WTC11 (cell line): Measurements from ENCODE around the gene PRKCB. TPM values are rescaled to one million over a fixed set of nuclear protein-coding genes. Genes with fewer than 3 reads are reported as not detected.

Experiments used
- ATAC-seq: fragments of 200-7000 bp; cut with Tn5 transposase; 2 replicates; pipeline ENCODE4 v1.10.0; 2021; ENCODE audit warnings: mild to moderate bottlenecking, moderate library complexity
- CTCF ChIA-PET: fragments of 300-600 bp; sonication (Branson Sonifier 250); formaldehyde crosslinking; loops from one replicate; lab custom pipeline; 2021; ENCODE audit warnings: antibody characterized with exemption; lab: Charles Lee
- POLR2A ChIA-PET: fragments of 350-600 bp; sonication (Branson Sonifier 250); formaldehyde crosslinking; loops from one replicate; lab custom pipeline; 2021; ENCODE audit warnings: antibody characterized with exemption; lab: Charles Lee
- DNase-seq: peaks from one replicate; pipeline ENCODE4 v3.0.0; 2021; ENCODE audit warnings: low spot score
- H3K27ac Mint-ChIP-seq: 2 replicates; pipeline ENCODE4 v1.8.0; 2021; ENCODE audit warnings: mixed read lengths
- H3K27me3 Mint-ChIP-seq: 2 replicates; pipeline ENCODE4 v1.8.0; 2021; ENCODE audit warnings: low read depth, mild to moderate bottlenecking, moderate library complexity, mixed read lengths
- H3K36me3 Mint-ChIP-seq: 2 replicates; pipeline ENCODE4 v1.8.0; 2021; ENCODE audit warnings: mixed read lengths
- H3K4me1 Mint-ChIP-seq: 2 replicates; pipeline ENCODE4 v1.8.0; 2022; ENCODE audit warnings: mixed read lengths
- H3K4me3 Mint-ChIP-seq: 2 replicates; pipeline ENCODE4 v1.8.0; 2021; ENCODE audit warnings: mild to moderate bottlenecking, moderate library complexity, mixed read lengths
- H3K9me3 Mint-ChIP-seq: 2 replicates; pipeline ENCODE4 v1.8.0; 2021; ENCODE audit warnings: mixed read lengths
- ESRRA ChIP-seq: sonication (generic); formaldehyde crosslinking; IDR thresholded peaks from 2 replicates; pipeline ENCODE4 v1.8.1; 2022; ENCODE audit warnings: mild to moderate bottlenecking, missing genetic modification reagents, borderline replicate concordance
- FOXK1 ChIP-seq: sonication (generic); formaldehyde crosslinking; IDR thresholded peaks from 2 replicates; pipeline ENCODE4 v1.8.0; 2022; ENCODE audit warnings: mild to moderate bottlenecking, moderate library complexity, missing genetic modification reagents
- GRHL2 ChIP-seq: fragments of 250-450 bp; sonication (Bioruptor Pico); IDR thresholded peaks from 2 replicates; pipeline ENCODE4 v1.8.0; 2022; ENCODE audit warnings: mild to moderate bottlenecking, moderate library complexity; ENCODE audit not compliant: insufficient replicate concordance, severe bottlenecking
- NFYB ChIP-seq: sonication (generic); formaldehyde crosslinking; conservative IDR thresholded peaks from 2 replicates; pipeline ENCODE4 v1.8.0; 2022; ENCODE audit warnings: low read depth, missing genetic modification reagents
- OVOL2 ChIP-seq: fragments of 250-450 bp; sonication (Bioruptor Pico); IDR thresholded peaks from 2 replicates; pipeline ENCODE4 v1.9.0; 2021; ENCODE audit warnings: mild to moderate bottlenecking, borderline replicate concordance
- TEAD1 ChIP-seq: sonication (generic); formaldehyde crosslinking; IDR thresholded peaks from 2 replicates; pipeline ENCODE4 v1.8.0; 2022; ENCODE audit warnings: mild to moderate bottlenecking, missing genetic modification reagents
- ZBTB21 ChIP-seq: sonication (generic); formaldehyde crosslinking; IDR thresholded peaks from 2 replicates; pipeline ENCODE4 v1.8.1; 2023; ENCODE audit warnings: mild to moderate bottlenecking, missing genetic modification reagents, borderline replicate concordance
- ZNF263 ChIP-seq: sonication (generic); formaldehyde crosslinking; IDR thresholded peaks from 2 replicates; pipeline ENCODE4 v1.8.1; 2022; ENCODE audit warnings: low read depth, mild to moderate bottlenecking, moderate library complexity, missing genetic modification reagents
- total RNA-seq: library from RNA; stranded (reverse); gene quantifications from 3 replicates; pipeline ENCODE4 v1.2.3, GENCODE V29; 2021
- TF ChIP-seq, protein P1 (sequence below): sonication (generic); formaldehyde crosslinking; IDR thresholded peaks from 2 replicates; pipeline ENCODE4 v1.8.0; 2023; ENCODE audit warnings: missing genetic modification reagents, mild to moderate bottlenecking, borderline replicate concordance
- TF ChIP-seq, protein P2 (sequence below): sonication (generic); formaldehyde crosslinking; IDR thresholded peaks from 2 replicates; pipeline ENCODE4 v1.8.1; 2022; ENCODE audit warnings: low read depth, mild to moderate bottlenecking, moderate library complexity, missing genetic modification reagents, borderline replicate concordance
- TF ChIP-seq, protein P3 (sequence below): fragments of 250-450 bp; sonication (Bioruptor Pico); IDR thresholded peaks from 2 replicates; pipeline ENCODE4 v1.9.0; 2021; ENCODE audit warnings: mild to moderate bottlenecking
- TF ChIP-seq, protein P4 (sequence below): sonication (generic); formaldehyde crosslinking; IDR thresholded peaks from 2 replicates; pipeline ENCODE4 v1.8.0; 2023; ENCODE audit warnings: missing genetic modification reagents
- TF ChIP-seq, protein P5 (sequence below): sonication (generic); formaldehyde crosslinking; IDR thresholded peaks from 2 replicates; pipeline ENCODE4 v1.8.1; 2022; ENCODE audit warnings: low read depth, missing genetic modification reagents, borderline replicate concordance
- TF ChIP-seq, protein P6 (sequence below): sonication (generic); formaldehyde crosslinking; IDR thresholded peaks from 2 replicates; pipeline ENCODE4 v1.8.0; 2022; ENCODE audit warnings: mild to moderate bottlenecking, missing genetic modification reagents
- TF ChIP-seq, protein P7 (sequence below): sonication (generic); formaldehyde crosslinking; conservative IDR thresholded peaks from 2 replicates; pipeline ENCODE4 v1.8.1; 2023; ENCODE audit warnings: mild to moderate bottlenecking, low read depth, missing genetic modification reagents, moderate library complexity

PRKCB gene
- total RNA-seq, 1 experiment from 2014 or later: 6.9 TPM

DNA sequence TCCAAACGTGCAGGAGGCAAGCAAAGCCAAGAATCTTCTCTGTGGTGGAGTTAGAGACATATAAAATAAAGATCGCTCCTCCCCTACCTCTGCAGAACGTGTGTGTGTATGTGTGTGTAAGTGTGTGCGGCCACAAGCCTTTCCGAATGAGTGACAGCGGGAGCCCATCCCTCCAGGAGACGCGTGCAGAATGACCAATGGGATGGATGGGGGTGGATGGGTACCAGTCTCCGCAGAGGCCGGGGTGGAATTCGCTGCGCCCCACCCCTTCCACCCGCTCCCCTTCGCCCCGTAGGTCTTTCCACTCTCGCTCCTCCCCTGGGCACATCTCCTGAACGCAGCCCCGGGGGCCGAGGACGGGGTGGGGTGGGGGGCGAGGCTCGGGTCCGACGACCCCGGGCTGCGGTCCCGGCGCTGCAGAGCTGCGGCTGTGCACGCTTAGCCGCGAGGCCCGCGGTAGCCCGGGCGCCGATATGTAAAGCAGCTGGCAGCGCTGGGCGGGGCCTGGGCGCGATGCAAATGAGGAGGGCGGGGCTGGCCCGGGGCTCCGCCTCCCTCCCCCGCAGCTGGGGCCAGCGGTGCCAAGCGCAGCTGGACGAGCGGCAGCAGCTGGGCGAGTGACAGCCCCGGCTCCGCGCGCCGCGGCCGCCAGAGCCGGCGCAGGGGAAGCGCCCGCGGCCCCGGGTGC lies at the start of gene PRKCB (continued):
- TF ChIP-seq, protein P1, sequence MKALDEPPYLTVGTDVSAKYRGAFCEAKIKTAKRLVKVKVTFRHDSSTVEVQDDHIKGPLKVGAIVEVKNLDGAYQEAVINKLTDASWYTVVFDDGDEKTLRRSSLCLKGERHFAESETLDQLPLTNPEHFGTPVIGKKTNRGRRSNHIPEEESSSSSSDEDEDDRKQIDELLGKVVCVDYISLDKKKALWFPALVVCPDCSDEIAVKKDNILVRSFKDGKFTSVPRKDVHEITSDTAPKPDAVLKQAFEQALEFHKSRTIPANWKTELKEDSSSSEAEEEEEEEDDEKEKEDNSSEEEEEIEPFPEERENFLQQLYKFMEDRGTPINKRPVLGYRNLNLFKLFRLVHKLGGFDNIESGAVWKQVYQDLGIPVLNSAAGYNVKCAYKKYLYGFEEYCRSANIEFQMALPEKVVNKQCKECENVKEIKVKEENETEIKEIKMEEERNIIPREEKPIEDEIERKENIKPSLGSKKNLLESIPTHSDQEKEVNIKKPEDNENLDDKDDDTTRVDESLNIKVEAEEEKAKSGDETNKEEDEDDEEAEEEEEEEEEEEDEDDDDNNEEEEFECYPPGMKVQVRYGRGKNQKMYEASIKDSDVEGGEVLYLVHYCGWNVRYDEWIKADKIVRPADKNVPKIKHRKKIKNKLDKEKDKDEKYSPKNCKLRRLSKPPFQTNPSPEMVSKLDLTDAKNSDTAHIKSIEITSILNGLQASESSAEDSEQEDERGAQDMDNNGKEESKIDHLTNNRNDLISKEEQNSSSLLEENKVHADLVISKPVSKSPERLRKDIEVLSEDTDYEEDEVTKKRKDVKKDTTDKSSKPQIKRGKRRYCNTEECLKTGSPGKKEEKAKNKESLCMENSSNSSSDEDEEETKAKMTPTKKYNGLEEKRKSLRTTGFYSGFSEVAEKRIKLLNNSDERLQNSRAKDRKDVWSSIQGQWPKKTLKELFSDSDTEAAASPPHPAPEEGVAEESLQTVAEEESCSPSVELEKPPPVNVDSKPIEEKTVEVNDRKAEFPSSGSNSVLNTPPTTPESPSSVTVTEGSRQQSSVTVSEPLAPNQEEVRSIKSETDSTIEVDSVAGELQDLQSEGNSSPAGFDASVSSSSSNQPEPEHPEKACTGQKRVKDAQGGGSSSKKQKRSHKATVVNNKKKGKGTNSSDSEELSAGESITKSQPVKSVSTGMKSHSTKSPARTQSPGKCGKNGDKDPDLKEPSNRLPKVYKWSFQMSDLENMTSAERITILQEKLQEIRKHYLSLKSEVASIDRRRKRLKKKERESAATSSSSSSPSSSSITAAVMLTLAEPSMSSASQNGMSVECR: no peak
- peak; percentile 57 for TF ChIP-seq NFYB (CRISPR knock-in tag)

DNA sequence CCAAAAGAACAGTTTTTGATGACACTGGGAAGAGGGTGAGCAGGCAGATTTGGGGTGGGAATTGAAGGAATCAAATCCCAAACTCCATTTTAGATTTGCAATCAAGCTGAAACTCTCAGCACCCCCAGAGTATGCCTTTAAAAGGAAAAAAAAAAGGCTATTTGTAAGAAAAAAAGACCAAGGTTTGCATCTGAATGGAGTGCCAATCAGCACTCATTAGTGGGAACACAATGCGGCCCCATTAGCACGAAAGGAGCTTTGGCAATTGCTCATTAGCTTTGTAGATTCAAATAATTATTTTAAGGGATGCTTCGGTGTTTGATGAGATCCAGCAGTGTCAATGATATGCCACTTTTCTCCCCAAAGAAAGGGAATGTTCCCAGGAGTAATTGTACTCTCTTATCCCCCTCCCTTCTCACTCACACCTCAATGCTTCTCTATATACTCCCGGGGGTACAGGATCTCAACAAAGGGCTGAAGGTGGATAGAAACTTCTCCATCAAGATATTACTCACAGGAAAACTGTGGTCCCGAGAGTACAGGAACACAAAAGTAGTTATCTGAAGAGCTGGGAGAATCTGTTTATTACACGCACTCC lies 48.7 kb upstream of the PRKCB start:
- Mint-ChIP-seq H3K27ac (peak overlapping the region; percentile 73), H3K4me3 (peak overlapping the region; percentile 26), H3K36me3 (peaks cover 6% of the 10 kb centered on the region; the same call in 1 of the 2 replicates), H3K4me1 (peaks cover 54% of the 10 kb centered on the region), H3K27me3 (peaks cover 82% of the 10 kb centered on the region), H3K9me3 (peaks cover 10% of the 10 kb centered on the region)
- DNase-seq (peak; percentile 30), ATAC-seq (peak; percentile 83)
- TF ChIP-seq, protein P2, sequence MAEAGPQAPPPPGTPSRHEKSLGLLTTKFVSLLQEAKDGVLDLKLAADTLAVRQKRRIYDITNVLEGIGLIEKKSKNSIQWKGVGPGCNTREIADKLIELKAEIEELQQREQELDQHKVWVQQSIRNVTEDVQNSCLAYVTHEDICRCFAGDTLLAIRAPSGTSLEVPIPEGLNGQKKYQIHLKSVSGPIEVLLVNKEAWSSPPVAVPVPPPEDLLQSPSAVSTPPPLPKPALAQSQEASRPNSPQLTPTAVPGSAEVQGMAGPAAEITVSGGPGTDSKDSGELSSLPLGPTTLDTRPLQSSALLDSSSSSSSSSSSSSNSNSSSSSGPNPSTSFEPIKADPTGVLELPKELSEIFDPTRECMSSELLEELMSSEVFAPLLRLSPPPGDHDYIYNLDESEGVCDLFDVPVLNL (CRISPR knock-in tag): no peak
- no peak for TF ChIP-seq GRHL2
- TF ChIP-seq TEAD1 (CRISPR knock-in tag): peak; percentile 57; the same call in 1 of the 2 replicates
- ChIA-PET POLR2A (no interaction called here), CTCF (interaction anchor here (0.6 to 3.4 kb wide), 13 partner anchors 10 to 284 kb away, joined by 3 to 19 read pairs (median 5); partner anchors contain the start of gene CHP2)

DNA sequence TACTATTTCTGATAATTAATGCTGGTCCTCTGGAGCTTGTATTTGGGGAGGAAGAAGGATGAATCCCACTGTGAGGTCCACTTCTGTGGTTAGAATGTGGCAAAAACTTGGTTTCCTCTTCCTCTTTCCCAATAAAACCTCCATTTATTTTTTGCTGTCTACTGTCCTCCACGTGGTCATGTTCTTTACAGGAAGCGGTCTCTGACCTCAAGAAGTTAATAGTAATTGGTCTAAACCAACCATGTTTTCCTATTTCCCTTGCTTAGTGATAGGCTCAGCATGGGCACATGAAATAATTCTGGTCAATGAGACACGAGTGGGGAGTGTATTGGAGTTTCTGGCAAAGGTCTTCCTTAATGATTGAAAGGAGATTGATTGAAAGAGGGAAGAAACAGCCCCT lies 47.1 kb upstream of the PRKCB start:
- H3K27me3 Mint-ChIP-seq: peaks cover 78% of the 10 kb centered on the region
- peaks cover 55% of the 10 kb centered on the region for H3K4me1 Mint-ChIP-seq
- H3K4me3 Mint-ChIP-seq: no peak overlapping the region
- CTCF ChIA-PET: interaction anchor here (1.5 to 3.4 kb wide), 3 partner anchors 14 to 222 kb away, joined by 5 to 19 read pairs (median 8); no protein-coding TSS in a partner anchor
- DNase-seq (no peak), ATAC-seq (no peak)
- POLR2A ChIA-PET: no interaction called here
- H3K27ac Mint-ChIP-seq: no peak overlapping the region
- peaks cover 10% of the 10 kb centered on the region for H3K9me3 Mint-ChIP-seq
- peaks cover 6% of the 10 kb centered on the region; the same call in 1 of the 2 replicates for H3K36me3 Mint-ChIP-seq
- TF ChIP-seq OVOL2 (CRISPR knock-in tag) (no peak), ZNF263 (CRISPR knock-in tag) (no peak), ZBTB21 (CRISPR knock-in tag) (no peak), ESRRA (no peak), FOXK1 (CRISPR knock-in tag) (no peak)
- TF ChIP-seq, protein P3, sequence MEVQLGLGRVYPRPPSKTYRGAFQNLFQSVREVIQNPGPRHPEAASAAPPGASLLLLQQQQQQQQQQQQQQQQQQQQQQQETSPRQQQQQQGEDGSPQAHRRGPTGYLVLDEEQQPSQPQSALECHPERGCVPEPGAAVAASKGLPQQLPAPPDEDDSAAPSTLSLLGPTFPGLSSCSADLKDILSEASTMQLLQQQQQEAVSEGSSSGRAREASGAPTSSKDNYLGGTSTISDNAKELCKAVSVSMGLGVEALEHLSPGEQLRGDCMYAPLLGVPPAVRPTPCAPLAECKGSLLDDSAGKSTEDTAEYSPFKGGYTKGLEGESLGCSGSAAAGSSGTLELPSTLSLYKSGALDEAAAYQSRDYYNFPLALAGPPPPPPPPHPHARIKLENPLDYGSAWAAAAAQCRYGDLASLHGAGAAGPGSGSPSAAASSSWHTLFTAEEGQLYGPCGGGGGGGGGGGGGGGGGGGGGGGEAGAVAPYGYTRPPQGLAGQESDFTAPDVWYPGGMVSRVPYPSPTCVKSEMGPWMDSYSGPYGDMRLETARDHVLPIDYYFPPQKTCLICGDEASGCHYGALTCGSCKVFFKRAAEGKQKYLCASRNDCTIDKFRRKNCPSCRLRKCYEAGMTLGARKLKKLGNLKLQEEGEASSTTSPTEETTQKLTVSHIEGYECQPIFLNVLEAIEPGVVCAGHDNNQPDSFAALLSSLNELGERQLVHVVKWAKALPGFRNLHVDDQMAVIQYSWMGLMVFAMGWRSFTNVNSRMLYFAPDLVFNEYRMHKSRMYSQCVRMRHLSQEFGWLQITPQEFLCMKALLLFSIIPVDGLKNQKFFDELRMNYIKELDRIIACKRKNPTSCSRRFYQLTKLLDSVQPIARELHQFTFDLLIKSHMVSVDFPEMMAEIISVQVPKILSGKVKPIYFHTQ: no peak
- TF ChIP-seq, protein P4, sequence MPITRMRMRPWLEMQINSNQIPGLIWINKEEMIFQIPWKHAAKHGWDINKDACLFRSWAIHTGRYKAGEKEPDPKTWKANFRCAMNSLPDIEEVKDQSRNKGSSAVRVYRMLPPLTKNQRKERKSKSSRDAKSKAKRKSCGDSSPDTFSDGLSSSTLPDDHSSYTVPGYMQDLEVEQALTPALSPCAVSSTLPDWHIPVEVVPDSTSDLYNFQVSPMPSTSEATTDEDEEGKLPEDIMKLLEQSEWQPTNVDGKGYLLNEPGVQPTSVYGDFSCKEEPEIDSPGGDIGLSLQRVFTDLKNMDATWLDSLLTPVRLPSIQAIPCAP: no peak
- TF ChIP-seq, protein P5, sequence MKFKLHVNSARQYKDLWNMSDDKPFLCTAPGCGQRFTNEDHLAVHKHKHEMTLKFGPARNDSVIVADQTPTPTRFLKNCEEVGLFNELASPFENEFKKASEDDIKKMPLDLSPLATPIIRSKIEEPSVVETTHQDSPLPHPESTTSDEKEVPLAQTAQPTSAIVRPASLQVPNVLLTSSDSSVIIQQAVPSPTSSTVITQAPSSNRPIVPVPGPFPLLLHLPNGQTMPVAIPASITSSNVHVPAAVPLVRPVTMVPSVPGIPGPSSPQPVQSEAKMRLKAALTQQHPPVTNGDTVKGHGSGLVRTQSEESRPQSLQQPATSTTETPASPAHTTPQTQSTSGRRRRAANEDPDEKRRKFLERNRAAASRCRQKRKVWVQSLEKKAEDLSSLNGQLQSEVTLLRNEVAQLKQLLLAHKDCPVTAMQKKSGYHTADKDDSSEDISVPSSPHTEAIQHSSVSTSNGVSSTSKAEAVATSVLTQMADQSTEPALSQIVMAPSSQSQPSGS (CRISPR knock-in tag): no peak
- TF ChIP-seq, protein P6, sequence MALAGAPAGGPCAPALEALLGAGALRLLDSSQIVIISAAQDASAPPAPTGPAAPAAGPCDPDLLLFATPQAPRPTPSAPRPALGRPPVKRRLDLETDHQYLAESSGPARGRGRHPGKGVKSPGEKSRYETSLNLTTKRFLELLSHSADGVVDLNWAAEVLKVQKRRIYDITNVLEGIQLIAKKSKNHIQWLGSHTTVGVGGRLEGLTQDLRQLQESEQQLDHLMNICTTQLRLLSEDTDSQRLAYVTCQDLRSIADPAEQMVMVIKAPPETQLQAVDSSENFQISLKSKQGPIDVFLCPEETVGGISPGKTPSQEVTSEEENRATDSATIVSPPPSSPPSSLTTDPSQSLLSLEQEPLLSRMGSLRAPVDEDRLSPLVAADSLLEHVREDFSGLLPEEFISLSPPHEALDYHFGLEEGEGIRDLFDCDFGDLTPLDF (CRISPR knock-in tag): no peak
- TF ChIP-seq, protein P7, sequence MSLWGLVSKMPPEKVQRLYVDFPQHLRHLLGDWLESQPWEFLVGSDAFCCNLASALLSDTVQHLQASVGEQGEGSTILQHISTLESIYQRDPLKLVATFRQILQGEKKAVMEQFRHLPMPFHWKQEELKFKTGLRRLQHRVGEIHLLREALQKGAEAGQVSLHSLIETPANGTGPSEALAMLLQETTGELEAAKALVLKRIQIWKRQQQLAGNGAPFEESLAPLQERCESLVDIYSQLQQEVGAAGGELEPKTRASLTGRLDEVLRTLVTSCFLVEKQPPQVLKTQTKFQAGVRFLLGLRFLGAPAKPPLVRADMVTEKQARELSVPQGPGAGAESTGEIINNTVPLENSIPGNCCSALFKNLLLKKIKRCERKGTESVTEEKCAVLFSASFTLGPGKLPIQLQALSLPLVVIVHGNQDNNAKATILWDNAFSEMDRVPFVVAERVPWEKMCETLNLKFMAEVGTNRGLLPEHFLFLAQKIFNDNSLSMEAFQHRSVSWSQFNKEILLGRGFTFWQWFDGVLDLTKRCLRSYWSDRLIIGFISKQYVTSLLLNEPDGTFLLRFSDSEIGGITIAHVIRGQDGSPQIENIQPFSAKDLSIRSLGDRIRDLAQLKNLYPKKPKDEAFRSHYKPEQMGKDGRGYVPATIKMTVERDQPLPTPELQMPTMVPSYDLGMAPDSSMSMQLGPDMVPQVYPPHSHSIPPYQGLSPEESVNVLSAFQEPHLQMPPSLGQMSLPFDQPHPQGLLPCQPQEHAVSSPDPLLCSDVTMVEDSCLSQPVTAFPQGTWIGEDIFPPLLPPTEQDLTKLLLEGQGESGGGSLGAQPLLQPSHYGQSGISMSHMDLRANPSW: no peak
